Measurements from ENCODE around the gene EGFL6. TPM values are rescaled to one million over a fixed set of nuclear protein-coding genes. Genes with fewer than 3 reads are reported as not detected.

EGFL6 gene
- 0.06 TPM in 1 of 5 replicates, not detected in the others for total RNA-seq (2022; extraction: Qiagen RNA extraction; ENCODE audit: low read depth)

GRCh38 chrX:13569479-13570260 is at the start of gene EGFL6:
Gene EGFL6 (plus strand): TSS chrX:13569601. CDS start chrX:13569862, 261 bp downstream.

GRCh38 chrX:13652850-13653693 is 83.7 kb downstream of the EGFL6 start, which contains the start of gene TCEANC:
Gene TCEANC (plus strand): TSS chrX:13653141. CDS start chrX:13662509, 9,368 bp downstream.

Other genes with a start within 250 kb of the EGFL6 start
- not detected in 5 replicates for gene ATXN3L, start 249.5 kb upstream of the EGFL6 start, total RNA-seq (2022; extraction: Qiagen RNA extraction; ENCODE audit: low read depth)
- 0.56 to 1.0 TPM (median 0.70 TPM) in 5 replicates for gene TCEANC, start 83.5 kb downstream of the EGFL6 start, total RNA-seq (2022; extraction: Qiagen RNA extraction; ENCODE audit: low read depth)
- gene RAB9A, start 119.5 kb downstream of the EGFL6 start, total RNA-seq (2022; extraction: Qiagen RNA extraction; ENCODE audit: low read depth) = 32.6 to 41.8 TPM (median 40.3 TPM) in 5 replicates
- gene TRAPPC2, start 165.0 kb downstream of the EGFL6 start, total RNA-seq (2022; extraction: Qiagen RNA extraction; ENCODE audit: low read depth) = 7.2 to 9.0 TPM (median 7.9 TPM) in 5 replicates
- gene OFD1, start 165.1 kb downstream of the EGFL6 start, total RNA-seq (2022; extraction: Qiagen RNA extraction; ENCODE audit: low read depth) = 12.0 to 14.4 TPM (median 12.6 TPM) in 5 replicates
- gene GPM6B, start 247.5 kb downstream of the EGFL6 start, total RNA-seq (2022; extraction: Qiagen RNA extraction; ENCODE audit: low read depth) = not detected in 5 replicates